ENCODE measurements around the gene C20orf173. TPM values are rescaled to one million over a fixed set of nuclear protein-coding genes. Genes with fewer than 3 reads are reported as not detected.

The C20orf173 gene
- total RNA-seq, 1 donor from 2014 or later, result not detected

DNA sequence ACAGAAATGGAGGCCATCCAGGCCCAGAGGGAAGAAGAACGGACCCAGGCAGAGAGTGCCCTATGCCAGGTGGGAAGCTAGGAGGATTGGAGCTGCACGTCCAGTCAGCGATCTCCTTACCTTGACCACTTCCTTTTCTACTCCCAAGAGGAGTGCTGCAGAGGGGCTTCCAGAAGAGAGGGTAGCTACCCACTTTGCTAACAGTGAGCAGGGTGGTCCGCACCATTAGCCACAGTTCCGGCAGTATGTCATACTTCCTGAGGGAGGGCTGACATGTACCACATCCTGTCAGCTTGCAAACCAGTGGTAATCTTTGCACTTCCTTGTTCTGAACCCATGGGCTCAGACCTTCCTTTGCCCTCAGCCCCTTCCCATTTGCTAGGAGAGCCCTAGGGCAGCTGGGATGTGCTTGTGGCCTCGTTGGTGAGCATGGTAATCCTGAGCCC lies 38.7 kb downstream of the C20orf173 start:
- DNase-seq, result no peak
- ATAC-seq, result peak; percentile 90 to 91
- TF ChIP-seq, protein P1, sequence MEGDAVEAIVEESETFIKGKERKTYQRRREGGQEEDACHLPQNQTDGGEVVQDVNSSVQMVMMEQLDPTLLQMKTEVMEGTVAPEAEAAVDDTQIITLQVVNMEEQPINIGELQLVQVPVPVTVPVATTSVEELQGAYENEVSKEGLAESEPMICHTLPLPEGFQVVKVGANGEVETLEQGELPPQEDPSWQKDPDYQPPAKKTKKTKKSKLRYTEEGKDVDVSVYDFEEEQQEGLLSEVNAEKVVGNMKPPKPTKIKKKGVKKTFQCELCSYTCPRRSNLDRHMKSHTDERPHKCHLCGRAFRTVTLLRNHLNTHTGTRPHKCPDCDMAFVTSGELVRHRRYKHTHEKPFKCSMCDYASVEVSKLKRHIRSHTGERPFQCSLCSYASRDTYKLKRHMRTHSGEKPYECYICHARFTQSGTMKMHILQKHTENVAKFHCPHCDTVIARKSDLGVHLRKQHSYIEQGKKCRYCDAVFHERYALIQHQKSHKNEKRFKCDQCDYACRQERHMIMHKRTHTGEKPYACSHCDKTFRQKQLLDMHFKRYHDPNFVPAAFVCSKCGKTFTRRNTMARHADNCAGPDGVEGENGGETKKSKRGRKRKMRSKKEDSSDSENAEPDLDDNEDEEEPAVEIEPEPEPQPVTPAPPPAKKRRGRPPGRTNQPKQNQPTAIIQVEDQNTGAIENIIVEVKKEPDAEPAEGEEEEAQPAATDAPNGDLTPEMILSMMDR (IDR thresholded peaks at IDR 0.05), result no peak

DNA sequence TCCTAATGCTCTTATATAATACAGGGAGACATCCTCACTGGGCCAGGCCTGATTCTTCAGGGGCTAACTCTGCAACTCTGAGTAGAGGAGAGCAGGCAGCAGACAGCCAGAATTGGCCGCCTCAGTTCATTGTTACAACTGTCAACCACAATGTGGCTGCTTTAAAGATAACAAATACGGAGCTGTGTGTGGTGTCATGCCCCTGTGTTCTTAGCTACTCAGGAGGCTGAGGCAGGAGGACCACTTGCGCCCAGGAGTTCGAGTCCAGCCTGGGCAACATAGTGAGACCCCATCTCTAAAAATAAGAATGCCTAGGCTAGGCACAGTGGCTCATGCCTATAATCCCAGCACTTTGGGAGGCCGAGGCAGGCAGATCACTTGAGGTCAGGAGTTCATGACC lies 39.7 kb downstream of the C20orf173 start:
- TF ChIP-seq, protein P1 (IDR thresholded peaks at IDR 0.05), result no peak

More for the DNA sequence above, 38.7 kb downstream of the C20orf173 start:
- H3K36me3 ChIP-seq, result peaks cover 81% of the 10 kb centered on the region
- H3K4me3 ChIP-seq, result peak overlapping the region; percentile 53
- no peaks in the 10 kb centered on the region for H3K27me3 ChIP-seq (ENCODE audit: low read depth)
- H3K4me1 ChIP-seq, result peaks cover 8% of the 10 kb centered on the region
- H3K9me3 ChIP-seq, result no peaks in the 10 kb centered on the region
- intact Hi-C loops (cut with DNase I), result no loop called here
- H3K27ac ChIP-seq, result peak overlapping the region; percentile 79

DNA sequence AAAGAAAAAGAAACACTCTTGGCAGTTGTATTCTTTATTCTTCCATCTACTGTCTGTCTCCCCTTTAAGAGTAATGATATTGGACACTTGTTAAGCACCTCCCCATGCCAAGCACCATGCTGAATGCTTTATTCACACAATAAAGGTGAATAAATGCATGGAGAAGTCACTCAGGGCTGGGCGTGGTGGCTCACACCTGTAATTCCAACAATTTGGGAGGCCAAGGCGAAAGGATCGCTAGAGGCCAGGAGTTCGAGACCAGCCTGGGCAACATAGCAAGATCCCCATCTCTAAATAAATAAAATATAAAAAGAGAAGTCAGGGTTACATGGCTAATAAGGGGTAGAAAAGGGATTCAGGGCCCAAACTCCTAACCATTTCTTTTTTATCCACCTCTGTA lies 42.0 kb downstream of the C20orf173 start:
- Histone ChIP-seq H3K4me1 (peaks cover 8% of the 10 kb centered on the region), H3K36me3 (peaks cover 63% of the 10 kb centered on the region), H3K4me3 (no peak overlapping the region), H3K27ac (no peak overlapping the region), H3K9me3 (no peaks in the 10 kb centered on the region), H3K27me3 (ENCODE audit: low read depth) (no peaks in the 10 kb centered on the region)
- intact Hi-C loops (cut with DNase I), result no loop called here
- DNase-seq (no peak), ATAC-seq (no peak)
- TF ChIP-seq, protein P1 (IDR thresholded peaks at IDR 0.05), result no peak

More for the DNA sequence above, 39.7 kb downstream of the C20orf173 start:
- Histone ChIP-seq H3K27ac (no peak overlapping the region), H3K4me3 (peak overlapping the region; percentile 53), H3K36me3 (peaks cover 73% of the 10 kb centered on the region), H3K4me1 (peaks cover 8% of the 10 kb centered on the region), H3K27me3 (ENCODE audit: low read depth) (no peaks in the 10 kb centered on the region), H3K9me3 (no peaks in the 10 kb centered on the region)
- DNase-seq (no peak), ATAC-seq (no peak)
- intact Hi-C loops (cut with DNase I), result no loop called here

DNA sequence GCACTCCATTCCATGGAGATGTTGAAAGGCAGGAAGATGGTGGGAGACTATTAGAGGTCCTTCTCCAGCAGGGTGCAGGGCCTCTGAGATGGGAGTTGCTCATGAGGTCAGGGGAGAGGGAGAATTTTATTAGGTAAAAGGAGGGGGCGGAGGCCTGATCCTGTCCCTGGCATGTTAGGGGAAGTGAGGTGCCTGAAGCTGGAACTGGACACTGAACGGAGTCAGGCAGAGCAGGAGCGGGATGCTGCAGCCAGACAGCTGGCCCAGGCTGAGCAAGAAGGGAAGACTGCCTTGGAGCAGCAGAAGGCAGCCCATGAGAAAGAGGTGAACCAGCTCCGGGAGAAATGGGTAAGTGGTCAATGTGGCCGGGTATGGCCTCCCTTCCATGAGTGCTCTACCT lies 49.7 kb downstream of the C20orf173 start:
- H3K27me3 ChIP-seq (ENCODE audit: low read depth), result no peaks in the 10 kb centered on the region
- no peak overlapping the region for H3K27ac ChIP-seq
- TF ChIP-seq, protein P1 (IDR thresholded peaks at IDR 0.05), result no peak
- no peaks in the 10 kb centered on the region for H3K9me3 ChIP-seq
- intact Hi-C loops (cut with DNase I), result no loop called here
- no peaks in the 10 kb centered on the region for H3K4me1 ChIP-seq
- DNase-seq (no peak), ATAC-seq (no peak)
- peaks cover 80% of the 10 kb centered on the region for H3K36me3 ChIP-seq
- no peak overlapping the region for H3K4me3 ChIP-seq

DNA sequence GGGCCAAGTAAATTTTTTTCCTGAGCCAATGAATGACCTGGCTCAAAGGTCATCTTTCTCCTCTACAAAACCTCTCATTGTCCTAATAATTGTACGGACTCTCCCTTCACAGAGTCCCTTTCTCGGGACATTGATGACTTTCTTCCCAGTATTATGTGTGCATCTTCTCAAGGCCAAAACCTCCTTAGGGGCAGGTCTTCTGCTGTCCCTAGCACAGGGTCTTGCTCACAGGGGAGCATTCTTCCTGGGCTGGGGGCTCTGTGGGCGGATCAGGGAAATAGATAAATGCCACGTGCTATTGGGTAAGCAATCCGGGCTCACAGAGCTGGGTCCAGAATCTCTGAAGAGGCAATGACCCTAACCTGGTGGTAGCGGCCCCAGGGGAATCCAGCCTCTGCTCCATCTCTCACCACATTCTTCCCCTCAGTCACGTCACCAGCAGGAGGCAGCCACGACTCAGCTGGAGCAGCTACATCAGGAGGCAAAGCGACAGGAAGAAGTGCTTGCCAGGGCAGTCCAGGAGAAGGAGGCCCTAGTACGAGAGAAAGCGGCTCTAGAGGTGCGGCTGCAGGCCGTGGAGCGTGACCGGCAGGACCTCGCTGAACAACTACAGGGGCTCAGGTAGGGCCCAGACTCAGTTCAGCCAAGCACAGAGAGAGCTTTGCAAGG lies 50.5 kb downstream of the C20orf173 start:
- Histone ChIP-seq H3K27me3 (ENCODE audit: low read depth) (no peaks in the 10 kb centered on the region), H3K9me3 (no peaks in the 10 kb centered on the region), H3K4me3 (no peak overlapping the region), H3K4me1 (no peaks in the 10 kb centered on the region), H3K36me3 (peaks cover 81% of the 10 kb centered on the region), H3K27ac (no peak overlapping the region)
- intact Hi-C loops (cut with DNase I), result no loop called here
- ATAC-seq (no peak), DNase-seq (no peak)
- TF ChIP-seq, protein P1 (IDR thresholded peaks at IDR 0.05), result no peak

Other genes starting within 250 kb of the C20orf173 start
- 72.6 TPM for gene EIF6, start 244.9 kb downstream of the C20orf173 start, total RNA-seq
- not detected for gene FAM83C, start 237.2 kb downstream of the C20orf173 start, total RNA-seq
- gene UQCC1, start 117.7 kb downstream of the C20orf173 start, total RNA-seq, result 52.3 TPM
- 0.86 TPM for gene GDF5, start 91.4 kb downstream of the C20orf173 start, total RNA-seq
- 30.7 TPM for gene CEP250, start 74.1 kb downstream of the C20orf173 start, total RNA-seq
- gene ERGIC3, start 12.4 kb upstream of the C20orf173 start, total RNA-seq, result 189 TPM
- 4.2 TPM for gene SPAG4, start 86.2 kb upstream of the C20orf173 start, total RNA-seq
- gene CPNE1, start 135.2 kb upstream of the C20orf173 start, total RNA-seq, result 154 TPM
- 70.5 TPM for gene RBM12, start 135.2 kb upstream of the C20orf173 start, total RNA-seq
- gene NFS1, start 169.7 kb upstream of the C20orf173 start, total RNA-seq, result 22.2 TPM
- 81.7 TPM for gene ROMO1, start 169.8 kb upstream of the C20orf173 start, total RNA-seq
- gene RBM39, start 212.6 kb upstream of the C20orf173 start, total RNA-seq, result 299 TPM
- gene PHF20, start 242.4 kb upstream of the C20orf173 start, total RNA-seq, result 47.9 TPM

Data from lower lobe of right lung (tissue), 2 donors.